Kasumi-1 (cell line): ENCODE data around the gene ABHD8.

ENCODE experiments used
- DNase-seq, 2 experiments: peaks; one replicate each; lab custom pipeline; 2025; lab: John Stamatoyannopoulos, UW

The ABHD8 gene

GRCh38 chr19:17333611-17334413, 30.6 kb upstream of the ABHD8 start:
- DNase-seq = peak; percentile 63 to 75

- peak in 1 of 2 experiments; percentile 34 for DNase-seq
Measured at GRCh38 chr19:17332677-17333581, 29.7 kb upstream of the ABHD8 start.

- DNase-seq = no peak
Measured at GRCh38 chr19:17332360-17332676, 29.1 kb upstream of the ABHD8 start.

GRCh38 chr19:17331045-17331558, 27.9 kb upstream of the ABHD8 start:
- DNase-seq = no peak

GRCh38 chr19:17330262-17331044, 27.2 kb upstream of the ABHD8 start:
- no peak for DNase-seq

- no peak for DNase-seq
Measured at GRCh38 chr19:17329366-17330261, 26.4 kb upstream of the ABHD8 start.

- no peak for DNase-seq
Measured at GRCh38 chr19:17328517-17329365, 25.5 kb upstream of the ABHD8 start.

GRCh38 chr19:17327654-17328516, 24.7 kb upstream of the ABHD8 start:
- DNase-seq = no peak

- DNase-seq = no peak
Measured at GRCh38 chr19:17327068-17327653, 23.9 kb upstream of the ABHD8 start.

GRCh38 chr19:17326595-17326966, 23.4 kb upstream of the ABHD8 start:
- DNase-seq = no peak

- DNase-seq = no peak
Measured at GRCh38 chr19:17325881-17326594, 22.8 kb upstream of the ABHD8 start.

- DNase-seq = no peak
Measured at GRCh38 chr19:17325133-17325532, 21.9 kb upstream of the ABHD8 start.

- no peak for DNase-seq
Measured at GRCh38 chr19:17324357-17325114, 21.3 kb upstream of the ABHD8 start.

GRCh38 chr19:17323964-17324332, 20.7 kb upstream of the ABHD8 start:
- no peak for DNase-seq

- no peak for DNase-seq
Measured at GRCh38 chr19:17323300-17323963, 20.2 kb upstream of the ABHD8 start.

GRCh38 chr19:17322854-17323253, 19.6 kb upstream of the ABHD8 start:
- no peak for DNase-seq
